Upper lobe of left lung (tissue), 6 donors: Measurements from ENCODE around the gene SLC19A2. TPM values are rescaled to one million over a fixed set of nuclear protein-coding genes. Genes with fewer than 3 reads are reported as not detected.

Experiments
- ATAC-seq, 2 donors: fragments of 200-7000 bp; cut with Tn5 transposase; one replicate each; pipeline ENCODE4 v1.9.1; 2022; ENCODE audit warnings: mild to moderate bottlenecking in 2 of 2, moderate library complexity in 2 of 2; ENCODE audit not compliant: low FRiP score in 2 of 2
- DNase-seq, 2 donors: peaks; one replicate each; pipeline ENCODE4 v3.0.0-alpha.2; 2019 to 2020
- H3K27ac ChIP-seq, 4 donors: fragments of 200-600 bp; sonication (generic); one replicate each; pipeline ENCODE4 v1.5.1; 2016 to 2019
- H3K27me3 ChIP-seq, 4 donors: fragments of 200-600 bp; sonication (generic); one replicate each; pipeline ENCODE4 v1.5.1; 2017 to 2019
- H3K36me3 ChIP-seq, 4 donors: fragments of 200-600 bp; sonication (generic); one replicate each; pipeline ENCODE4 v1.5.1; 2016 to 2019
- H3K4me1 ChIP-seq, 4 donors: fragments of 200-600 bp; sonication (generic); one replicate each; pipeline ENCODE4 v1.5.1; 2018 to 2019
- H3K4me3 ChIP-seq, 4 donors: fragments of 200-600 bp; sonication (generic); one replicate each; pipeline ENCODE4 v1.5.1; 2017 to 2019; ENCODE audit warnings: mild to moderate bottlenecking in 2 of 4, moderate library complexity in 1 of 4
- H3K9me3 ChIP-seq, 4 donors: fragments of 200-600 bp; sonication (generic); one replicate each; pipeline ENCODE4 v1.5.1; 2018 to 2019
- CTCF ChIP-seq, 6 experiments: fragments of 450-650 bp in 4 of 6; fragments of 200-600 bp in 2 of 6; sonication (generic) in 2 of 6; IDR thresholded peaks; one replicate each; pipeline ENCODE4 v1.5.1; 2016 to 2019; ENCODE audit warnings: antibody characterized with exemption in 6 of 6
- EP300 ChIP-seq, 4 donors: sonication (generic); formaldehyde crosslinking; IDR thresholded peaks; one replicate each; pipeline ENCODE4 v1.5.1; 2017; ENCODE audit warnings: antibody characterized with exemption in 4 of 4, control low read depth in 2 of 4
- POLR2A ChIP-seq, 4 donors: fragments of 450-650 bp; IDR thresholded peaks; one replicate each; pipeline ENCODE4 v1.5.1; 2016 to 2017; ENCODE audit warnings: antibody characterized with exemption in 4 of 4, mild to moderate bottlenecking in 2 of 4
- POLR2AphosphoS5 ChIP-seq, 2 donors: sonication (generic); formaldehyde crosslinking; IDR thresholded peaks; one replicate each; pipeline ENCODE4 v1.5.1; 2017; ENCODE audit warnings: antibody characterized with exemption in 2 of 2
- WGBS, 2 donors: methylation state at CpG; one replicate each; pipeline ENCODE4 v1.1.5; 2017 to 2018; 5-methylcytosine and 5-hydroxymethylcytosine counted together
- total RNA-seq, 6 donors: library from RNA; depleted of rRNA in 4 of 6; stranded (reverse); fragments of >200 nt in 4 of 6; gene quantifications; one replicate each; pipeline versions ENCODE4 v1.1.0 to v1.2.1, GENCODE V29; 2016 to 2021
- donor health status: DM: no; HTN: no; CAD: no; lungs with moderate emphysema.
- donor health status: DM: no; HTN: yes; CAD: no; lungs with severe emphysema.

The SLC19A2 gene
- total RNA-seq, 6 donors from 2014 or later = 8.4 to 37.1 (median 13.6) TPM

GRCh38 chr1:169497317-169497716, 11.6 kb upstream of the SLC19A2 start:
- no peak overlapping the region for H3K4me3 ChIP-seq
- H3K36me3 ChIP-seq = no peaks in the 10 kb centered on the region
- ATAC-seq (no peak), DNase-seq (no peak)
- H3K9me3 ChIP-seq = no peaks in the 10 kb centered on the region
- no peaks in the 10 kb centered on the region for H3K4me1 ChIP-seq
- no peak overlapping the region for H3K27ac ChIP-seq
- no peaks in the 10 kb centered on the region for H3K27me3 ChIP-seq
- 72 to 80% methylated on average over 2 of the region's 2 CpGs for WGBS, 2 donors
- TF ChIP-seq CTCF (IDR thresholded peaks at IDR 0.05) (no peak), POLR2AphosphoS5 (IDR thresholded peaks at IDR 0.05) (no peak), EP300 (IDR thresholded peaks at IDR 0.05) (no peak), POLR2A (IDR thresholded peaks at IDR 0.05) (no peak)

GRCh38 chr1:169495916-169496315, 10.2 kb upstream of the SLC19A2 start:
- Histone ChIP-seq H3K27ac (no peak overlapping the region), H3K4me1 (no peaks in the 10 kb centered on the region), H3K36me3 (no peaks in the 10 kb centered on the region), H3K9me3 (no peaks in the 10 kb centered on the region), H3K27me3 (no peaks in the 10 kb centered on the region), H3K4me3 (no peak overlapping the region)
- WGBS, 2 donors = 53 to 55% methylated on average over 2 of the region's 2 CpGs
- ATAC-seq (no peak), DNase-seq (no peak)
- no peak for TF ChIP-seq POLR2A (IDR thresholded peaks at IDR 0.05)
- no peak for TF ChIP-seq EP300 (IDR thresholded peaks at IDR 0.05)
- TF ChIP-seq POLR2AphosphoS5 (IDR thresholded peaks at IDR 0.05) = no peak
- TF ChIP-seq CTCF (IDR thresholded peaks at IDR 0.05) = no peak

GRCh38 chr1:169495046-169495775, 9.5 kb upstream of the SLC19A2 start:
- DNase-seq = no peak
- no peak for TF ChIP-seq CTCF (IDR thresholded peaks at IDR 0.05)
- TF ChIP-seq EP300 (IDR thresholded peaks at IDR 0.05) = no peak
- no peak for TF ChIP-seq POLR2A (IDR thresholded peaks at IDR 0.05)
- TF ChIP-seq POLR2AphosphoS5 (IDR thresholded peaks at IDR 0.05) = no peak
- H3K9me3 ChIP-seq = no peaks in the 10 kb centered on the region
- no peak overlapping the region for H3K27ac ChIP-seq
- H3K36me3 ChIP-seq = no peaks in the 10 kb centered on the region
- H3K4me1 ChIP-seq = no peaks in the 10 kb centered on the region
- ATAC-seq = no peak
- H3K4me3 ChIP-seq = no peak overlapping the region
- no peaks in the 10 kb centered on the region for H3K27me3 ChIP-seq

GRCh38 chr1:169494343-169494742, 8.6 kb upstream of the SLC19A2 start:
- peak in 1 of 2 donors; percentile 16 for DNase-seq
- 95% methylated on average over 3 of the region's 3 CpGs; no CpG with 5 or more reads in 1 of the 2 donors for WGBS, 2 donors
- Histone ChIP-seq H3K9me3 (no peaks in the 10 kb centered on the region), H3K36me3 (no peaks in the 10 kb centered on the region), H3K27me3 (no peaks in the 10 kb centered on the region), H3K27ac (no peak overlapping the region), H3K4me1 (no peaks in the 10 kb centered on the region), H3K4me3 (no peak overlapping the region)
- TF ChIP-seq EP300 (IDR thresholded peaks at IDR 0.05) (no peak), CTCF (IDR thresholded peaks at IDR 0.05) (no peak), POLR2A (IDR thresholded peaks at IDR 0.05) (no peak), POLR2AphosphoS5 (IDR thresholded peaks at IDR 0.05) (no peak)
- no peak for ATAC-seq

- 86 to 91% methylated on average over 1 of the region's 1 CpG for WGBS, 2 donors
- Histone ChIP-seq H3K9me3 (no peaks in the 10 kb centered on the region), H3K36me3 (no peaks in the 10 kb centered on the region), H3K27ac (no peak overlapping the region), H3K27me3 (no peaks in the 10 kb centered on the region), H3K4me3 (no peak overlapping the region), H3K4me1 (no peaks in the 10 kb centered on the region)
- no peak for ATAC-seq
- no peak for DNase-seq
- no peak for TF ChIP-seq POLR2A (IDR thresholded peaks at IDR 0.05)
- no peak for TF ChIP-seq POLR2AphosphoS5 (IDR thresholded peaks at IDR 0.05)
- no peak for TF ChIP-seq CTCF (IDR thresholded peaks at IDR 0.05)
- TF ChIP-seq EP300 (IDR thresholded peaks at IDR 0.05) = no peak
Measured at GRCh38 chr1:169493251-169493650, 7.5 kb upstream of the SLC19A2 start.
